Vagina (tissue), 2 donors: ENCODE results near the gene KCNMB2. TPM values are rescaled to one million over a fixed set of nuclear protein-coding genes. Genes with fewer than 3 reads are reported as not detected.

Source experiments
- DNase-seq, 2 donors: peaks; one replicate each; pipeline ENCODE4 v3.0.0-alpha.2; 2017; ENCODE audit errors: extremely low spot score in 2 of 2
- H3K27ac ChIP-seq: fragments of 200-600 bp; sonication (generic); one replicate; pipeline ENCODE4 v1.5.1; 2019
- H3K27me3 ChIP-seq: fragments of 200-600 bp; sonication (generic); one replicate; pipeline ENCODE4 v1.5.1; 2019
- H3K36me3 ChIP-seq, 2 donors: fragments of 200-600 bp; sonication (generic); one replicate each; pipeline ENCODE4 v1.5.1; 2017 to 2019
- H3K4me1 ChIP-seq: fragments of 200-600 bp; sonication (generic); one replicate; pipeline ENCODE4 v1.5.1; 2019
- H3K4me3 ChIP-seq, 2 donors: fragments of 200-600 bp; sonication (generic); 1 replicate in 1 of 2; 2 replicates in 1 of 2; pipeline ENCODE4 v1.5.1; 2016 to 2019
- H3K9me3 ChIP-seq: fragments of 200-600 bp; sonication (generic); one replicate; pipeline ENCODE4 v1.5.1; 2019
- CTCF ChIP-seq, 3 experiments: fragments of 450-650 bp in 2 of 3; fragments of 200-600 bp in 1 of 3; sonication (generic) in 1 of 3; IDR thresholded peaks; one replicate each; pipeline ENCODE4 v1.5.1; 2017 to 2019; ENCODE audit warnings: antibody characterized with exemption in 3 of 3, mild to moderate bottlenecking in 2 of 3, moderate library complexity in 2 of 3
- POLR2A ChIP-seq, 2 donors: fragments of 450-650 bp; IDR thresholded peaks; one replicate each; pipeline ENCODE4 v1.6.1; 2017; ENCODE audit warnings: antibody characterized with exemption in 2 of 2, mild to moderate bottlenecking in 2 of 2, moderate library complexity in 2 of 2
- POLR2AphosphoS5 ChIP-seq, 2 donors: sonication (generic); formaldehyde crosslinking; IDR thresholded peaks; one replicate each; pipeline ENCODE4 v1.9.0; 2017; ENCODE audit warnings: antibody characterized with exemption in 2 of 2, mild to moderate bottlenecking in 2 of 2, low read depth in 1 of 2; ENCODE audit not compliant: insufficient read depth in 1 of 2
- intact Hi-C: fragments of 100-400 bp; cut with DNase I; formaldehyde crosslinking; loops from one replicate; pipeline ENCODE4 v1.15.1; 2023
- total RNA-seq: library from RNA; depleted of rRNA; stranded (reverse); fragments of >200 nt; gene quantifications from one replicate; pipeline ENCODE4 v1.2.3, GENCODE V29; 2016

Gene KCNMB2
- total RNA-seq, 1 donor from 2014 or later = 1.5 TPM

DNA sequence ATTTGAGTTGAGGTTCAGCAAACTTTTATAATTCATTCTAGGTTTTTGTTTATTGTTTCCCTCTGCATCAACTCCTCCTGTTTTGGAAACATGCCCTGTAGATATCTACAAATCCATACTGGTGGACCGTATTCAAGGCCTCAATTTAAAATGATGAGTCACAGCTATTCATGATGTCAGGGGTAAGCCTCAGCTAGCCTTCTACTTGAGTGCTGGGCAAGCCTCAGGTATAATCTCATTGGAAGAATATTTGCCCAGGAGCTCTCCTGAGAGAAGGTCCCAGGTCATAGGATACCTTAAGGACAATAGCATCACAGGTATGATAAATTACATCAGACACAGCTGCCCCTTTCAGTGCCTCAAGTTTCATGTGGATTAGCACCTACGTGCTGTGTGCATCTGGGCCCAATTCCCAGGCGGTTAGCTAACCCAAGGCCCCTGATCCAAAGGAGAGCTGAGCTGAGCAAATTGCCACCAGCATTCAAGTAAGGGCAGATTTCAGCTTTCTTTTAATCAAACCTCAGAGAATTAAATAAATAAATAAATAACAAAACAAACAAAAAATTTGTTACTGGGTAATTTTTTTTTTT is 87.5 kb downstream of the KCNMB2 start:
- intact Hi-C loops = no loop called here
- Histone ChIP-seq H3K4me3 (no peak overlapping the region), H3K36me3 (no peaks in the 10 kb centered on the region), H3K27me3 (no peaks in the 10 kb centered on the region), H3K4me1 (no peaks in the 10 kb centered on the region), H3K27ac (no peak overlapping the region), H3K9me3 (no peaks in the 10 kb centered on the region)
- DNase-seq = no peak
- TF ChIP-seq POLR2AphosphoS5 (IDR thresholded peaks at IDR 0.05; ENCODE audit: insufficient read depth in 1 of 2, low read depth in 1 of 2) = no peak
- TF ChIP-seq CTCF (IDR thresholded peaks at IDR 0.05) = no peak
- no peak for TF ChIP-seq POLR2A (IDR thresholded peaks at IDR 0.05)

GRCh38 chr3:178624276-178624675 is 88.0 kb downstream of the KCNMB2 start:
- H3K36me3 ChIP-seq = no peaks in the 10 kb centered on the region
- no peak for TF ChIP-seq POLR2A (IDR thresholded peaks at IDR 0.05)
- TF ChIP-seq POLR2AphosphoS5 (IDR thresholded peaks at IDR 0.05; ENCODE audit: insufficient read depth in 1 of 2, low read depth in 1 of 2) = no peak
- no peak for TF ChIP-seq CTCF (IDR thresholded peaks at IDR 0.05)
- H3K27ac ChIP-seq = no peak overlapping the region
- intact Hi-C loops = no loop called here
- no peaks in the 10 kb centered on the region for H3K4me1 ChIP-seq
- no peaks in the 10 kb centered on the region for H3K27me3 ChIP-seq
- no peak for DNase-seq
- no peaks in the 10 kb centered on the region for H3K9me3 ChIP-seq
- no peak overlapping the region for H3K4me3 ChIP-seq

DNA sequence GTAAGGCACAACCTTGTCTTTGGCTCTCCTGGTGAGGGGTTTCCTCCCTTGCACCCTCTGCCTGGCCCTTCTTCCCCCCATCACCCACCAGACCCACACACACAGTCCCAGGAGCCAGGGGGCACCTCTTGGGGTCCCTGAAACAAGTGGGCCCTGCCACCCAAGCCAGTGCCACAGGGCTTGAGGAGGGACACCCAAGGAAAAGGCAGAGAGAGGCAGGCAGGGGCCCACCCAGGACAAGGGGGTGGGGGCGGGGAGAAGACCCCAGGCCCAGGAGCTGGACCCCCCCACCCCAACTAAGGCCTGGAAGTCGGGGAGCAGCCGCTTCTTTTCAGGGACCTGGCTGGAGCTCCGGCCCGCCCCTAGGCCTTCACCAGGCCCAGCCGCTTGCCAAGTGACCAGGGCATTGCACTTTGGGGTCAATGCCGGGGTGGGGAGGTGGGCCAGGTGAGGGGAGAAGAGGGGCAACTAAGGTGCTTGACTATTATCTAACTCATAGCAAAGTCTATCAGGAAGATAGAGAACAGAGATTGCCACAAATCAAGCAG is 88.9 kb downstream of the KCNMB2 start:
- no peak overlapping the region for H3K4me3 ChIP-seq
- H3K9me3 ChIP-seq = no peaks in the 10 kb centered on the region
- H3K27ac ChIP-seq = no peak overlapping the region
- H3K4me1 ChIP-seq = no peaks in the 10 kb centered on the region
- H3K27me3 ChIP-seq = no peaks in the 10 kb centered on the region
- intact Hi-C loops = no loop called here
- DNase-seq = no peak
- no peaks in the 10 kb centered on the region for H3K36me3 ChIP-seq
- TF ChIP-seq POLR2A (IDR thresholded peaks at IDR 0.05) (no peak), POLR2AphosphoS5 (IDR thresholded peaks at IDR 0.05; ENCODE audit: insufficient read depth in 1 of 2, low read depth in 1 of 2) (no peak), CTCF (IDR thresholded peaks at IDR 0.05) (no peak)

DNA sequence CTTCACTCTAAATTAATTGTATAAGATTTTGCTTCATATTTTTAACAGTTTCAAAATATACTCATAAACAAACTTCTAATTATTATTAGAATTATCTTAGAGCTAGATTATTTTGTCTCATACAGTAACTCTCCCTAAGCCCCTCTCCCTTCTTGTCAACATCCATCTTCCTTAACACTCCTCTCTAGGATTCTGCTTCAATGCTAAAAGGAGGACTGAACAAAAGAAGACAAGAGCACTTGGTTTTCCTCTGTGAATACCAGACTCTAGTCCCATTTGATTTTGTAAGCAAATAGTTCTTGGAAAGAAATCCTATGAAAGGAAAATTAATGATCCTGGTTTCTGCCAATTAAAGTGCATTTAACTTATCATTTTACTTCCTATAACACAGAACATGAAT is 91.8 kb downstream of the KCNMB2 start:
- no peak for DNase-seq
- TF ChIP-seq POLR2AphosphoS5 (IDR thresholded peaks at IDR 0.05; ENCODE audit: insufficient read depth in 1 of 2, low read depth in 1 of 2) = no peak
- TF ChIP-seq POLR2A (IDR thresholded peaks at IDR 0.05) = no peak
- TF ChIP-seq CTCF (IDR thresholded peaks at IDR 0.05) = no peak
- H3K36me3 ChIP-seq = no peaks in the 10 kb centered on the region
- no peak overlapping the region for H3K4me3 ChIP-seq
- no peak overlapping the region for H3K27ac ChIP-seq
- H3K27me3 ChIP-seq = no peaks in the 10 kb centered on the region
- intact Hi-C loops = no loop called here
- H3K9me3 ChIP-seq = no peaks in the 10 kb centered on the region
- no peaks in the 10 kb centered on the region for H3K4me1 ChIP-seq

GRCh38 chr3:178629430-178630178 is 93.4 kb downstream of the KCNMB2 start:
- Histone ChIP-seq H3K27me3 (no peaks in the 10 kb centered on the region), H3K27ac (no peak overlapping the region), H3K9me3 (no peaks in the 10 kb centered on the region), H3K36me3 (no peaks in the 10 kb centered on the region), H3K4me3 (no peak overlapping the region), H3K4me1 (no peaks in the 10 kb centered on the region)
- no peak for TF ChIP-seq POLR2A (IDR thresholded peaks at IDR 0.05)
- no peak for TF ChIP-seq POLR2AphosphoS5 (IDR thresholded peaks at IDR 0.05; ENCODE audit: insufficient read depth in 1 of 2, low read depth in 1 of 2)
- no peak for TF ChIP-seq CTCF (IDR thresholded peaks at IDR 0.05)
- intact Hi-C loops = no loop called here
- no peak for DNase-seq
